Spleen (tissue), 11 donors: ENCODE measurements around the gene RNF157. TPM values are rescaled to one million over a fixed set of nuclear protein-coding genes. Genes with fewer than 3 reads are reported as not detected.

Experiments used
- DNase-seq: peaks from one replicate; pipeline ENCODE4 v3.0.0-alpha.2; 2020
- H3K27ac ChIP-seq, 8 donors: fragments of 200-600 bp; sonication (generic) in 7 of 8; 1 replicate in 4 of 8; 2 replicates in 4 of 8; pipeline versions ENCODE4 v1.5.0 to v1.8.0; 2016 to 2021; ENCODE audit warnings: inconsistent platforms in 4 of 8, mild to moderate bottlenecking in 4 of 8, moderate library complexity in 1 of 8
- H3K27me3 ChIP-seq, 7 donors: fragments of 200-600 bp; sonication (generic) in 6 of 7; replicated peaks in 1 of 7; 1 replicate in 4 of 7; 2 replicates in 3 of 7; pipeline versions ENCODE4 v1.5.0 to v1.8.0; 2016 to 2021; ENCODE audit warnings: inconsistent platforms in 3 of 7, mild to moderate bottlenecking in 1 of 7
- H3K36me3 ChIP-seq, 6 donors: fragments of 200-600 bp; sonication (generic) in 5 of 6; 1 replicate in 4 of 6; 2 replicates in 2 of 6; pipeline versions ENCODE4 v1.5.0 to v1.8.0; 2016 to 2021; ENCODE audit warnings: inconsistent platforms in 2 of 6
- H3K4me1 ChIP-seq, 6 donors: fragments of 200-600 bp; sonication (generic) in 5 of 6; 1 replicate in 3 of 6; 2 replicates in 3 of 6; pipeline versions ENCODE4 v1.5.0 to v1.8.0; 2016 to 2021; ENCODE audit warnings: inconsistent platforms in 3 of 6
- H3K4me3 ChIP-seq, 8 donors: fragments of 200-600 bp; sonication (generic) in 7 of 8; 1 replicate in 4 of 8; 2 replicates in 4 of 8; pipeline versions ENCODE4 v1.5.0 to v1.8.0; 2016 to 2021; ENCODE audit warnings: inconsistent platforms in 4 of 8, mild to moderate bottlenecking in 4 of 8, moderate library complexity in 2 of 8
- H3K9me3 ChIP-seq, 8 donors: fragments of 200-600 bp; sonication (generic) in 7 of 8; 1 replicate in 4 of 8; 2 replicates in 4 of 8; pipeline versions ENCODE4 v1.5.0 to v1.8.0; 2016 to 2021; ENCODE audit warnings: inconsistent platforms in 4 of 8
- CTCF ChIP-seq, 11 experiments: fragments of 200-600 bp in 7 of 11; fragments of 450-650 bp in 4 of 11; sonication (generic) in 4 of 11; IDR thresholded peaks in 8 of 11; conservative IDR thresholded peaks in 3 of 11; 1 replicate in 7 of 11; 2 replicates in 4 of 11; pipeline versions ENCODE4 v1.4.0 to v1.8.0; 2016 to 2021; ENCODE audit warnings: antibody characterized with exemption in 11 of 11, inconsistent platforms in 4 of 11, mild to moderate bottlenecking in 1 of 11
- POLR2A ChIP-seq, 3 donors: fragments of 450-650 bp; IDR thresholded peaks; one replicate each; pipeline ENCODE4 v1.5.1; 2017; ENCODE audit warnings: antibody characterized with exemption in 3 of 3, mild to moderate bottlenecking in 1 of 3
- POLR2AphosphoS5 ChIP-seq, 3 donors: sonication (generic); formaldehyde crosslinking; IDR thresholded peaks; one replicate each; pipeline ENCODE4 v1.5.1; 2017; ENCODE audit warnings: antibody characterized with exemption in 3 of 3
- WGBS, 5 donors: extraction: QIAGEN DNeasy Blood & Tissue Kit in 3 of 5; methylation state at CpG; one replicate each; pipeline versions ENCODE4 v1.1.5 to v1.1.7; 2013 to 2018; 5-methylcytosine and 5-hydroxymethylcytosine counted together
- intact Hi-C: fragments of 100-400 bp; cut with DNase I; formaldehyde crosslinking; loops from one replicate; pipeline ENCODE4 v1.15.0; 2023; ENCODE audit warnings: low total_unique reads
- polyA plus RNA-seq, 3 donors: library from polyadenylated mRNA; stranded (reverse); fragments of 200-250 nt; gene quantifications; one replicate each; pipeline ENCODE4 v1.2.1, GENCODE V29; 2013
- total RNA-seq, 7 donors: library from RNA; depleted of rRNA in 3 of 7; stranded (reverse); fragments of >200 nt in 3 of 7; fragmentation: NEBNext Ultra II Directional in 4 of 7; extraction: Animal tissue kit (Norgen Biotek cat#: 25700) in 4 of 7; gene quantifications; one replicate each; pipeline versions ENCODE4 v1.1.0 to v1.2.1, GENCODE V29; 2016 to 2021
- donor health status: healthy with polysubstance abuse.
- donor health status: DM: no; HTN: no; CAD: no; lungs with moderate emphysema.
- donor health status: DM: no; HTN: no; CAD: no.
- donor health status: Bipolar disorder and iron deficiency.
- donor health status: healthy.
- donor health status: DM: no; HTN: no; CAD: no.
- donor health status: DM: yes; HTN: yes; CAD: no.

Gene RNF157
- total and polyA plus RNA-seq, 10 donors: 0.89 to 13.0 (median 7.6) TPM

GRCh38 chr17:76271669-76272540, 31.6 kb upstream of the RNF157 start:
- Histone ChIP-seq H3K27me3 (no peaks in the 10 kb centered on the region), H3K4me3 (peak overlapping the region; percentile 11 to 99 (median 32)), H3K4me1 (peaks cover 64 to 98% (median 87%) of the 10 kb centered on the region in 6 donors), H3K9me3 (no peaks in the 10 kb centered on the region), H3K36me3 (peaks cover 0 to 47% (median 15%) of the 10 kb centered on the region in 6 donors), H3K27ac (peak overlapping the region; percentile 83 to 99 (median 98))
- intact Hi-C loops: no loop called here
- 2 to 12% (median 9%) methylated on average over 25 to 38 of the region's 38 CpGs for WGBS, 5 donors
- peak; percentile 96 for DNase-seq
- TF ChIP-seq POLR2A (IDR thresholded peaks at IDR 0.05) (no peak), POLR2AphosphoS5 (IDR thresholded peaks at IDR 0.05) (peak; percentile 86 to 93 (median 88)), CTCF (IDR thresholded peaks at IDR 0.05 in 8 of 11, conservative IDR thresholded peaks at IDR 0.05 in 3 of 11) (peak in 2 of 11 experiments; percentile 11 to 25)

- H3K27ac ChIP-seq: peak overlapping the region; percentile 83 to 99 (median 98)
- H3K36me3 ChIP-seq: peaks cover 0 to 49% (median 15%) of the 10 kb centered on the region in 6 donors
- 59 to 89% (median 72%) methylated on average over 13 to 14 of the region's 14 CpGs for WGBS, 5 donors
- H3K9me3 ChIP-seq: no peaks in the 10 kb centered on the region
- DNase-seq: peak; percentile 77
- TF ChIP-seq POLR2A (IDR thresholded peaks at IDR 0.05) (no peak), CTCF (IDR thresholded peaks at IDR 0.05 in 8 of 11, conservative IDR thresholded peaks at IDR 0.05 in 3 of 11) (no peak), POLR2AphosphoS5 (IDR thresholded peaks at IDR 0.05) (peak; percentile 35 to 68 (median 39))
- H3K4me1 ChIP-seq: peaks cover 70 to 99% (median 91%) of the 10 kb centered on the region in 6 donors
- H3K27me3 ChIP-seq: no peaks in the 10 kb centered on the region
- intact Hi-C loops: no loop called here
- peak overlapping the region in 7 of 8 donors; percentile 11 to 99 (median 34) for H3K4me3 ChIP-seq
Measured at GRCh38 chr17:76270770-76271668, 30.7 kb upstream of the RNF157 start.

GRCh38 chr17:76270127-76270592, 29.9 kb upstream of the RNF157 start:
- intact Hi-C loops: no loop called here
- peak overlapping the region in 1 of 8 donors; percentile 99 for H3K4me3 ChIP-seq
- TF ChIP-seq POLR2AphosphoS5 (IDR thresholded peaks at IDR 0.05) (peak; percentile 28 to 79 (median 36)), POLR2A (IDR thresholded peaks at IDR 0.05) (no peak)
- WGBS, 5 donors: 67 to 83% (median 75%) methylated on average over 20 to 26 of the region's 26 CpGs
- peak; percentile 86 for DNase-seq
- H3K36me3 ChIP-seq: peaks cover 0 to 49% (median 15%) of the 10 kb centered on the region in 6 donors
- peaks cover 70 to 90% (median 85%) of the 10 kb centered on the region in 6 donors for H3K4me1 ChIP-seq
- H3K27me3 ChIP-seq: no peaks in the 10 kb centered on the region
- H3K9me3 ChIP-seq: no peaks in the 10 kb centered on the region
- peak overlapping the region in 7 of 8 donors; percentile 89 to 99 (median 99) for H3K27ac ChIP-seq
